ENCODE data around the gene ALOXE3. TPM values are rescaled to one million over a fixed set of nuclear protein-coding genes. Genes with fewer than 3 reads are reported as not detected.

The ALOXE3 gene
- total and polyA plus RNA-seq, 2 of the 8 experiments (the other 6 are each of a cell fraction or from before 2014, with no cell fraction given) = 0.26 TPM; not detected in 1

DNA sequence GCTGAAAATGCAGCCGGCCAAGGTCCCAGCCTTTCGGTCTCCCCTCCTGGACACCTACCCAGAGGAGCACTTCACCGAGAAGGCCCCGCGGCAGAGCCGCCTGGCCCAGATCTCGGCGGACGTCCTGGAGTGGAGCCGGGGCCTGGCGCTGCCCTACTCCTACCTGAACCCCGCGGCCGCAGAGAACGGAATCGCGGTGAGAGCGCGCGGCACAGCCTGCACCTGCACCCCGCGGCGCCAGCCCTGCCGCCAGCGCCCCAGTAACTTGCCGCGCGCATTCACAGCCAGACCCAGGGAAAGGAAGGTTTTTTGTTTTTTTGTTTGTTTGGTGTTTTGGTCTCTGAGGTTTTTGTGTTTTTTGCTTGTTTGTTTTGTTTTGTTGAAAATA, 46.0 kb downstream of the ALOXE3 start:
- Histone ChIP-seq H3K9ac (replicated peaks in 1 of 4; ENCODE audit: extremely low read depth in 1 of 4, low read depth in 3 of 4, low read length in 3 of 4) (no peak overlapping the region), H3K4ac (replicated peaks; ENCODE audit: insufficient read length, low read depth, low read length) (no peak overlapping the region), H4K91ac (replicated peaks; ENCODE audit: insufficient read length, low read length) (no peak overlapping the region), H3K36me3 (ENCODE audit: control insufficient read depth in 2 of 4, insufficient read depth in 4 of 4, low read length in 3 of 4) (no peaks in the 10 kb centered on the region), H4K8ac (ENCODE audit: extremely low read depth, insufficient read depth, low read length) (peak overlapping the region; percentile 9; the same call in 1 of the 2 replicates), H3K4me2 (ENCODE audit: insufficient read depth in 1 of 2, low read depth in 2 of 2, low read length in 2 of 2) (peak overlapping the region; percentile 97 to 99), H2BK5ac (ENCODE audit: low read depth, low read length) (no peak overlapping the region), H3K18ac (ENCODE audit: extremely low read depth, low read length) (no peak overlapping the region; the same call in 1 of the 2 replicates), H3K27me3 (replicated peaks in 1 of 4; ENCODE audit: control insufficient read depth in 3 of 4, extremely low read depth in 1 of 4, insufficient read depth in 3 of 4, low read length in 3 of 4) (peaks cover 39 to 84% (median 64%) of the 10 kb centered on the region in 4 experiments), H4K20me1 (replicated peaks in 1 of 2; ENCODE audit: control insufficient read depth in 1 of 2, insufficient read depth in 2 of 2, low read length in 2 of 2) (peaks cover 3 to 6% of the 10 kb centered on the region in 2 experiments), H3K4me1 (replicated peaks in 1 of 4; ENCODE audit: control insufficient read depth in 3 of 4, insufficient read depth in 4 of 4, low read length in 3 of 4) (peaks cover 0 to 23% (median 9%) of the 10 kb centered on the region in 4 experiments; a peak in 5 of 7 replicates), H2BK12ac (ENCODE audit: low read depth, low read length) (no peak overlapping the region), H3K9me3 (ENCODE audit: insufficient read depth in 2 of 2, low read depth in 1 of 2, low read length in 1 of 2) (no peaks in the 10 kb centered on the region), H2BK120ac (replicated peaks; ENCODE audit: low read depth, low read length) (no peak overlapping the region), H3K79me1 (ENCODE audit: low read depth, low read length) (no peaks in the 10 kb centered on the region; the same call in 1 of the 2 replicates), H2AFZ (ENCODE audit: low read length) (no peak overlapping the region), H3K14ac (ENCODE audit: insufficient read length) (no peak overlapping the region), H2AK5ac (ENCODE audit: low read depth, low read length) (no peak overlapping the region), H3K23me2 (ENCODE audit: low read depth, low read length) (peaks cover 10% of the 10 kb centered on the region), H3K4me3 (ENCODE audit: extremely low read depth in 1 of 4, insufficient read depth in 2 of 4, low read depth in 3 of 4, low read length in 4 of 4) (peak overlapping the region; percentile 34 to 65 (median 50); a peak in 7 of 8 replicates), H3K56ac (replicated peaks; ENCODE audit: insufficient read length, low read depth, low read length) (no peak overlapping the region), H3K27ac (ENCODE audit: low read depth, low read length) (no peak overlapping the region), H2BK15ac (ENCODE audit: low read length) (no peak overlapping the region), H3K79me2 (ENCODE audit: control insufficient read depth in 1 of 2, insufficient read depth in 2 of 2, low read length in 2 of 2) (no peaks in the 10 kb centered on the region), H4K5ac (ENCODE audit: insufficient read length, low read depth, low read length) (no peak overlapping the region), H2BK20ac (ENCODE audit: low read length) (no peak overlapping the region), H3K23ac (ENCODE audit: insufficient read length) (no peak overlapping the region)
- peak in 1 of 2 experiments; percentile 65 for DNase-seq (ENCODE audit: low read depth in 1 of 2, low spot score in 2 of 2)
- no peak for TF ChIP-seq CHD1 (IDR thresholded peaks at IDR 0.05; ENCODE audit: low read depth, low read length)
- TF ChIP-seq EZH2 (IDR thresholded peaks at IDR 0.05; ENCODE audit: low read depth, low read length, severe bottlenecking) = peak; percentile 88
- peak; percentile 85 for TF ChIP-seq SUZ12 (IDR thresholded peaks at IDR 0.05; ENCODE audit: low read length)
- WGBS, 2 experiments (ENCODE audit: extremely low coverage in 1 of 2, insufficient coverage in 1 of 2, insufficient read length in 1 of 2, insufficient replicate concordance in 2 of 2, low coverage in 1 of 2, low lambda C conversion rate in 2 of 2, missing lambda C conversion rate in 1 of 2) = 5% methylated on average over 28 of the region's 28 CpGs; no CpG with 5 or more reads in 1 of the 2 experiments
- ChIA-PET POLR2A (ENCODE audit: partially characterized antibody) (interaction anchor here (2.5 kb wide), 1 partner anchor 10 kb away, joined by 10 read pairs; no protein-coding TSS in a partner anchor), CTCF (ENCODE audit: partially characterized antibody) (interaction anchor here (3.3 to 17.3 kb wide), 5 partner anchors 11 to 45 kb away, joined by 14 to 315 read pairs (median 219); partner anchors contain the start of genes ALOX12B and ALOXE3)
- no peak for FAIRE-seq

All from H1 (cell line).